ENCODE data around the gene RBFOX1.

Gene RBFOX1

GRCh38 chr16:7373776-7374175, 41.1 kb downstream of the RBFOX1 start:
- no peak for DNase-seq (ENCODE audit: low read depth)

- DNase-seq (ENCODE audit: low read depth) = no peak
These were observed 42.0 kb downstream of the RBFOX1 start for GRCh38 chr16:7374614-7375174.

- DNase-seq (ENCODE audit: low read depth) = no peak
These were observed 43.6 kb downstream of the RBFOX1 start for GRCh38 chr16:7376227-7376626.

- no peak for DNase-seq (ENCODE audit: low read depth)
These were observed 44.6 kb downstream of the RBFOX1 start for GRCh38 chr16:7377231-7377630.

GRCh38 chr16:7378024-7378695, 45.5 kb downstream of the RBFOX1 start:
- no peak for DNase-seq (ENCODE audit: low read depth)

- DNase-seq (ENCODE audit: low read depth) = no peak
These were observed 47.8 kb downstream of the RBFOX1 start for GRCh38 chr16:7380441-7380840.

GRCh38 chr16:7380911-7381310, 48.3 kb downstream of the RBFOX1 start:
- no peak for DNase-seq (ENCODE audit: low read depth)

GRCh38 chr16:7381671-7382070, 49.0 kb downstream of the RBFOX1 start:
- no peak for DNase-seq (ENCODE audit: low read depth)

- no peak for DNase-seq (ENCODE audit: low read depth)
These were observed 49.9 kb downstream of the RBFOX1 start for GRCh38 chr16:7382521-7382920.

- no peak for DNase-seq (ENCODE audit: low read depth)
These were observed 58.3 kb downstream of the RBFOX1 start for GRCh38 chr16:7390974-7391373.

- no peak for DNase-seq (ENCODE audit: low read depth)
These were observed 59.0 kb downstream of the RBFOX1 start for GRCh38 chr16:7391694-7392093.

- no peak for DNase-seq (ENCODE audit: low read depth)
These were observed 59.6 kb downstream of the RBFOX1 start for GRCh38 chr16:7392206-7392605.

- DNase-seq (ENCODE audit: low read depth) = no peak
These were observed 61.0 kb downstream of the RBFOX1 start for GRCh38 chr16:7393680-7394079.

- DNase-seq (ENCODE audit: low read depth) = no peak
These were observed 62.2 kb downstream of the RBFOX1 start for GRCh38 chr16:7394720-7395336.

GRCh38 chr16:7397901-7398300, 65.3 kb downstream of the RBFOX1 start:
- DNase-seq (ENCODE audit: low read depth) = peak; percentile 6

- DNase-seq (ENCODE audit: low read depth) = no peak
These were observed 65.9 kb downstream of the RBFOX1 start for GRCh38 chr16:7398536-7398935.

- DNase-seq (ENCODE audit: low read depth) = no peak
These were observed 66.7 kb downstream of the RBFOX1 start for GRCh38 chr16:7399296-7399695.

- DNase-seq (ENCODE audit: low read depth) = no peak
These were observed 67.7 kb downstream of the RBFOX1 start for GRCh38 chr16:7400117-7400890.

GRCh38 chr16:7404217-7404616, 71.6 kb downstream of the RBFOX1 start:
- no peak for DNase-seq (ENCODE audit: low read depth)

- DNase-seq (ENCODE audit: low read depth) = no peak
These were observed 72.5 kb downstream of the RBFOX1 start for GRCh38 chr16:7405166-7405565.

- DNase-seq (ENCODE audit: low read depth) = no peak
These were observed 76.2 kb downstream of the RBFOX1 start for GRCh38 chr16:7408700-7409365.

- DNase-seq (ENCODE audit: low read depth) = no peak
These were observed 86.8 kb downstream of the RBFOX1 start for GRCh38 chr16:7419441-7419840.

Data from ELR (cell line).